ENCODE measurements around the gene EPB42.

GRCh38 chr15:43204016-43204901 is 16.6 kb downstream of the EPB42 start:
- TF ChIP-seq, protein P1, sequence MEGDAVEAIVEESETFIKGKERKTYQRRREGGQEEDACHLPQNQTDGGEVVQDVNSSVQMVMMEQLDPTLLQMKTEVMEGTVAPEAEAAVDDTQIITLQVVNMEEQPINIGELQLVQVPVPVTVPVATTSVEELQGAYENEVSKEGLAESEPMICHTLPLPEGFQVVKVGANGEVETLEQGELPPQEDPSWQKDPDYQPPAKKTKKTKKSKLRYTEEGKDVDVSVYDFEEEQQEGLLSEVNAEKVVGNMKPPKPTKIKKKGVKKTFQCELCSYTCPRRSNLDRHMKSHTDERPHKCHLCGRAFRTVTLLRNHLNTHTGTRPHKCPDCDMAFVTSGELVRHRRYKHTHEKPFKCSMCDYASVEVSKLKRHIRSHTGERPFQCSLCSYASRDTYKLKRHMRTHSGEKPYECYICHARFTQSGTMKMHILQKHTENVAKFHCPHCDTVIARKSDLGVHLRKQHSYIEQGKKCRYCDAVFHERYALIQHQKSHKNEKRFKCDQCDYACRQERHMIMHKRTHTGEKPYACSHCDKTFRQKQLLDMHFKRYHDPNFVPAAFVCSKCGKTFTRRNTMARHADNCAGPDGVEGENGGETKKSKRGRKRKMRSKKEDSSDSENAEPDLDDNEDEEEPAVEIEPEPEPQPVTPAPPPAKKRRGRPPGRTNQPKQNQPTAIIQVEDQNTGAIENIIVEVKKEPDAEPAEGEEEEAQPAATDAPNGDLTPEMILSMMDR (IDR thresholded peaks at IDR 0.05; ENCODE audit: borderline replicate concordance, extremely low read depth, low read length, poor library complexity, severe bottlenecking): peak; percentile 74
- TF ChIP-seq EZH2 (IDR thresholded peaks at IDR 0.05; ENCODE audit: borderline replicate concordance, low read depth, low read length, severe bottlenecking): no peak

Measured in DND-41 (cell line).